ENCODE data around the gene MTRF1.
A peak's percentile ranks its signal among the peaks of the same experiment; 100 is the strongest.

DNA sequence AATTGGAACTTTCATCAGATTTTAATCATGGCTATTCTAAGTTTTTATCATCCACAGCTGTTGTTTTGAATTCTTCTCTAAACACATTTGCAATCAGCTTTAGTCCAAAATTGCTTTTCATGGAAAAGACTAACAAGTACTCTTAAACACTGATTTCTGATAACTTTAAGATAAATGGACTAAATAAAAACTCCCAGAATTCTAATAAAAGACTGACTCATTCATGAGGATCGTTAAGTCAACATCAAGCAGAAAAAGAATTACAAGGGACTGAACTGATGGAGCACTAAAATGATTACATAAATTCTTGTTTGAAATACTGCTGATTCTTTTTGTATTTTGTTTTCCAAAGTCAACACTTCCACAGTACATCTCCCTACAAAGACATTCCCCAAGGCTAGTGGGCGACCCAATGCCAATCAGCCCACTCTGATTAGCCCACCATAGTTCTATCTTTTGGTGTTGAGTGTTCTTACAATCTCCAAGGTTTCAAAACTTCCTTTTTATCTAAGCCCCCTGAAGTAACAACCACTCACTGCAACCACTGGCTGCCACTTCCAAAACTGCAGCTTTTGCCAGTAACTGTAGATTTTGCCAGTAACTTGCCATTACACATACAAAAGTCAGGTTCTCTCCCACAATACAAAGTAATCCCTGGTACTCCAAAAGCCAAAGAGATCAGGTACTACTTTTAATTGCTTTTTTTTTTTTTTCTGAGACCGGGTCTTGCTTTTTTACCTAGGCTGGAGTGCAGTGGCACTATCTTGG lies 33.7 kb upstream of the MTRF1 start:
- TF ChIP-seq, protein P1, sequence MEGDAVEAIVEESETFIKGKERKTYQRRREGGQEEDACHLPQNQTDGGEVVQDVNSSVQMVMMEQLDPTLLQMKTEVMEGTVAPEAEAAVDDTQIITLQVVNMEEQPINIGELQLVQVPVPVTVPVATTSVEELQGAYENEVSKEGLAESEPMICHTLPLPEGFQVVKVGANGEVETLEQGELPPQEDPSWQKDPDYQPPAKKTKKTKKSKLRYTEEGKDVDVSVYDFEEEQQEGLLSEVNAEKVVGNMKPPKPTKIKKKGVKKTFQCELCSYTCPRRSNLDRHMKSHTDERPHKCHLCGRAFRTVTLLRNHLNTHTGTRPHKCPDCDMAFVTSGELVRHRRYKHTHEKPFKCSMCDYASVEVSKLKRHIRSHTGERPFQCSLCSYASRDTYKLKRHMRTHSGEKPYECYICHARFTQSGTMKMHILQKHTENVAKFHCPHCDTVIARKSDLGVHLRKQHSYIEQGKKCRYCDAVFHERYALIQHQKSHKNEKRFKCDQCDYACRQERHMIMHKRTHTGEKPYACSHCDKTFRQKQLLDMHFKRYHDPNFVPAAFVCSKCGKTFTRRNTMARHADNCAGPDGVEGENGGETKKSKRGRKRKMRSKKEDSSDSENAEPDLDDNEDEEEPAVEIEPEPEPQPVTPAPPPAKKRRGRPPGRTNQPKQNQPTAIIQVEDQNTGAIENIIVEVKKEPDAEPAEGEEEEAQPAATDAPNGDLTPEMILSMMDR (IDR thresholded peaks at IDR 0.05) = no peak
- TF ChIP-seq SREBF2 (IDR thresholded peaks at IDR 0.05) (no peak), FOXS1 (CRISPR knock-in tag; IDR thresholded peaks at IDR 0.05) (no peak), POLR2A (IDR thresholded peaks at IDR 0.05; ENCODE audit: low read length) (no peak), CEBPB (IDR thresholded peaks at IDR 0.05) (no peak), ZC3H11A (IDR thresholded peaks at IDR 0.05) (no peak), FOSL2 (IDR thresholded peaks at IDR 0.05) (no peak), FOSL2 (CRISPR knock-in tag; IDR thresholded peaks at IDR 0.05) (peak; percentile 37; the same call in 1 of the 2 replicates), CHD2 (IDR thresholded peaks at IDR 0.05; ENCODE audit: low read length, partially characterized antibody) (no peak), EP300 (IDR thresholded peaks at IDR 0.05) (no peak), BHLHE40 (IDR thresholded peaks at IDR 0.05; ENCODE audit: low read depth, low read length) (no peak), RARB (CRISPR knock-in tag; IDR thresholded peaks at IDR 0.05) (no peak), SMC3 (IDR thresholded peaks at IDR 0.05) (no peak), RAD21 (conservative IDR thresholded peaks at IDR 0.05 in 1 of 2, IDR thresholded peaks at IDR 0.05 in 1 of 2) (no peak)
- TF ChIP-seq, protein P2, sequence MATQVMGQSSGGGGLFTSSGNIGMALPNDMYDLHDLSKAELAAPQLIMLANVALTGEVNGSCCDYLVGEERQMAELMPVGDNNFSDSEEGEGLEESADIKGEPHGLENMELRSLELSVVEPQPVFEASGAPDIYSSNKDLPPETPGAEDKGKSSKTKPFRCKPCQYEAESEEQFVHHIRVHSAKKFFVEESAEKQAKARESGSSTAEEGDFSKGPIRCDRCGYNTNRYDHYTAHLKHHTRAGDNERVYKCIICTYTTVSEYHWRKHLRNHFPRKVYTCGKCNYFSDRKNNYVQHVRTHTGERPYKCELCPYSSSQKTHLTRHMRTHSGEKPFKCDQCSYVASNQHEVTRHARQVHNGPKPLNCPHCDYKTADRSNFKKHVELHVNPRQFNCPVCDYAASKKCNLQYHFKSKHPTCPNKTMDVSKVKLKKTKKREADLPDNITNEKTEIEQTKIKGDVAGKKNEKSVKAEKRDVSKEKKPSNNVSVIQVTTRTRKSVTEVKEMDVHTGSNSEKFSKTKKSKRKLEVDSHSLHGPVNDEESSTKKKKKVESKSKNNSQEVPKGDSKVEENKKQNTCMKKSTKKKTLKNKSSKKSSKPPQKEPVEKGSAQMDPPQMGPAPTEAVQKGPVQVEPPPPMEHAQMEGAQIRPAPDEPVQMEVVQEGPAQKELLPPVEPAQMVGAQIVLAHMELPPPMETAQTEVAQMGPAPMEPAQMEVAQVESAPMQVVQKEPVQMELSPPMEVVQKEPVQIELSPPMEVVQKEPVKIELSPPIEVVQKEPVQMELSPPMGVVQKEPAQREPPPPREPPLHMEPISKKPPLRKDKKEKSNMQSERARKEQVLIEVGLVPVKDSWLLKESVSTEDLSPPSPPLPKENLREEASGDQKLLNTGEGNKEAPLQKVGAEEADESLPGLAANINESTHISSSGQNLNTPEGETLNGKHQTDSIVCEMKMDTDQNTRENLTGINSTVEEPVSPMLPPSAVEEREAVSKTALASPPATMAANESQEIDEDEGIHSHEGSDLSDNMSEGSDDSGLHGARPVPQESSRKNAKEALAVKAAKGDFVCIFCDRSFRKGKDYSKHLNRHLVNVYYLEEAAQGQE (IDR thresholded peaks at IDR 0.05) = no peak
